ENCODE data around the gene RNPEPL1.

RNPEPL1 gene

GRCh38 chr2:240588006-240588655 lies 19.8 kb downstream of the RNPEPL1 start:
- H3K27ac ChIP-seq (ENCODE audit: low read depth, low read length): no peak overlapping the region
- H3K36me3 ChIP-seq (ENCODE audit: control insufficient read depth, insufficient read depth, low read length): peaks cover 34% of the 10 kb centered on the region
- no peaks in the 10 kb centered on the region for H3K9me3 ChIP-seq (ENCODE audit: control insufficient read depth, insufficient read depth, low read depth, low read length)
- peaks cover 18% of the 10 kb centered on the region for H3K4me1 ChIP-seq (ENCODE audit: control insufficient read depth, insufficient read depth, low read length)
- H3K27me3 ChIP-seq (ENCODE audit: control insufficient read depth, insufficient read depth, low read length): no peaks in the 10 kb centered on the region
- H3K9ac ChIP-seq (ENCODE audit: low read length): no peak overlapping the region
- peak overlapping the region; percentile 78 for H3K4me3 ChIP-seq (ENCODE audit: low read depth, low read length)

DNA sequence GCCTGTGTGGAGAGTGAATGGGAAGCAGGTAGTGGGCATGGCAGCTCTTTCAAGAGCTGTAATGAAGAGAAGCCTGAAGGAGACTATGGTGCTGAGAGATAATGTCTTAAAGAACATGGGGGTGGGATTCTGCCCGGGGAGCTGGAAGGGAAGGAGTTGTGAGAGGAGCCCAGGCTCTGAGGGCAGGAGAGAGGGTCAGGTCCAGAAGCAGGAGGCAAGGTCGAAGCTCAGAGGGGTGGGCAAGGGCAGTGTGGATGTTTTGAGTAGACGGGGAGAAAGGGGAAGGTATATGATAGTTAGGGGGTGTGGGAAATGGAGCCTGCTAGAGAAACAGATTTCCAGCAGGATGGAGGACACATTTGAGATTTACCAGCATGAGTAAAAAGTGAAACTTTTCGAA lies 20.4 kb downstream of the RNPEPL1 start:
- Histone ChIP-seq H3K4me1 (ENCODE audit: control insufficient read depth, insufficient read depth, low read length) (peaks cover 18% of the 10 kb centered on the region), H3K36me3 (ENCODE audit: control insufficient read depth, insufficient read depth, low read length) (peaks cover 39% of the 10 kb centered on the region), H3K27ac (ENCODE audit: low read depth, low read length) (no peak overlapping the region), H3K9ac (ENCODE audit: low read length) (no peak overlapping the region), H3K4me3 (ENCODE audit: low read depth, low read length) (no peak overlapping the region), H3K27me3 (ENCODE audit: control insufficient read depth, insufficient read depth, low read length) (no peaks in the 10 kb centered on the region), H3K9me3 (ENCODE audit: control insufficient read depth, insufficient read depth, low read depth, low read length) (no peaks in the 10 kb centered on the region)

- Histone ChIP-seq H3K4me3 (ENCODE audit: low read depth, low read length) (no peak overlapping the region), H3K4me1 (ENCODE audit: control insufficient read depth, insufficient read depth, low read length) (peaks cover 18% of the 10 kb centered on the region), H3K36me3 (ENCODE audit: control insufficient read depth, insufficient read depth, low read length) (peaks cover 41% of the 10 kb centered on the region), H3K27ac (ENCODE audit: low read depth, low read length) (no peak overlapping the region), H3K9ac (ENCODE audit: low read length) (no peak overlapping the region), H3K9me3 (ENCODE audit: control insufficient read depth, insufficient read depth, low read depth, low read length) (no peaks in the 10 kb centered on the region), H3K27me3 (ENCODE audit: control insufficient read depth, insufficient read depth, low read length) (no peaks in the 10 kb centered on the region)
Measured at GRCh38 chr2:240589375-240589774, 21.1 kb downstream of the RNPEPL1 start.

DNA sequence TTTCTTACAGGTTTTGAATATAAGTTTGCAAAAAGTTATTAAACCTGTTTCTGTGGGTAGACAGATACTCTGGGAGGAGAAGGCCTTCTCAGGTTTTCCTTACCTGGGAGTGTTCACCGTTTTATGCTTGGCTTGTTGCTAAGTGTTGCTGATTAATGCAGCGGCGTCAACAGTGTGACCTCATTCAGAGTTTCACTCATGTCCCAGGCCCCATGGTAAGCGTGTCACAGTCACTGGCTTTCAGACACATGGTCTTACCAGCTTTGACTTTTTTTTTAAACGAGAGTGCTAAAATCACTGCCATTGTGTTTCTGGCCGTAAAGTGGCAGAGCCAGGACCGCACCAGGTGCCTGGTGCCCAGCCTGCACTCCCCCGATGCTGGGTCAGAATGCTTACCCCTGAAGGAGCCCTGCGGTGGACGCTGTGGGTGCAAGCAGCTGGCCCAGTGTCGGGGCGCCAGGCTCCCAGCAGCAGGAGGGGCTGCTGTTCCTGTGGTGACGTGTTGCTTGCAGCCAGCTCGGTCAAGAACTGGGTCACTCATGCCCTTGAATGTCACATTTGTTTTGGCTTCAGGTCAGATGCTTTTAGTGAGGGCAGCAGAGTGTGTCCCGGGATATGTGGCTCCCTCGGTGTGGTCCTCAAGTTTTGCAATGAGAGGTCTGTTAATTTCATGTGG lies 21.7 kb downstream of the RNPEPL1 start:
- Histone ChIP-seq H3K27ac (ENCODE audit: low read depth, low read length) (no peak overlapping the region), H3K4me3 (ENCODE audit: low read depth, low read length) (no peak overlapping the region), H3K36me3 (ENCODE audit: control insufficient read depth, insufficient read depth, low read length) (peaks cover 41% of the 10 kb centered on the region), H3K9me3 (ENCODE audit: control insufficient read depth, insufficient read depth, low read depth, low read length) (no peaks in the 10 kb centered on the region), H3K4me1 (ENCODE audit: control insufficient read depth, insufficient read depth, low read length) (peaks cover 13% of the 10 kb centered on the region), H3K9ac (ENCODE audit: low read length) (no peak overlapping the region), H3K27me3 (ENCODE audit: control insufficient read depth, insufficient read depth, low read length) (no peaks in the 10 kb centered on the region)

- Histone ChIP-seq H3K36me3 (ENCODE audit: control insufficient read depth, insufficient read depth, low read length) (peaks cover 41% of the 10 kb centered on the region), H3K9me3 (ENCODE audit: control insufficient read depth, insufficient read depth, low read depth, low read length) (no peaks in the 10 kb centered on the region), H3K4me3 (ENCODE audit: low read depth, low read length) (no peak overlapping the region), H3K27me3 (ENCODE audit: control insufficient read depth, insufficient read depth, low read length) (no peaks in the 10 kb centered on the region), H3K27ac (ENCODE audit: low read depth, low read length) (no peak overlapping the region), H3K4me1 (ENCODE audit: control insufficient read depth, insufficient read depth, low read length) (peaks cover 9% of the 10 kb centered on the region), H3K9ac (ENCODE audit: low read length) (no peak overlapping the region)
Measured at GRCh38 chr2:240590681-240591111, 22.4 kb downstream of the RNPEPL1 start.

DNA sequence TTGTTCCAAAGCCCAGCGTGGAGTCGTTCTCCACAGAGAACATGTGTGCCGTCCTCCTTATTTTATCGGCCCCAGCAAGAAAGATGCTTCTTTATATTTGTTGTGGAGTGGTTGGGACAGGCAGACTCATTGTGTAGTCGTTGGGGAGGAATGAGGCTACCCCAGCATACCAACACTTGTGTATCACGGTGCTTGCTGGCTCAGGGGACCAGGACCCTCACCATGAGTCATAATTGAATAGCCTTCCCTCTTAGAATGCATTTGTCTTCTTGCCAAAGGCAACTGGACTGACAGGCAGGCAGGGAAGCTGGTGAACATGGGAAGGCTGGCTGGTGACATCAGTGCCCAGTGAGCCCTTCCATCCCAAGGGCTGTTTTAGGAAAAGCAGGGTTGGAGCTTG lies 22.9 kb downstream of the RNPEPL1 start:
- H3K4me3 ChIP-seq (ENCODE audit: low read depth, low read length): no peak overlapping the region
- H3K27me3 ChIP-seq (ENCODE audit: control insufficient read depth, insufficient read depth, low read length): no peaks in the 10 kb centered on the region
- H3K27ac ChIP-seq (ENCODE audit: low read depth, low read length): no peak overlapping the region
- peaks cover 46% of the 10 kb centered on the region for H3K36me3 ChIP-seq (ENCODE audit: control insufficient read depth, insufficient read depth, low read length)
- no peaks in the 10 kb centered on the region for H3K9me3 ChIP-seq (ENCODE audit: control insufficient read depth, insufficient read depth, low read depth, low read length)
- no peak overlapping the region for H3K9ac ChIP-seq (ENCODE audit: low read length)
- H3K4me1 ChIP-seq (ENCODE audit: control insufficient read depth, insufficient read depth, low read length): peaks cover 9% of the 10 kb centered on the region

DNA sequence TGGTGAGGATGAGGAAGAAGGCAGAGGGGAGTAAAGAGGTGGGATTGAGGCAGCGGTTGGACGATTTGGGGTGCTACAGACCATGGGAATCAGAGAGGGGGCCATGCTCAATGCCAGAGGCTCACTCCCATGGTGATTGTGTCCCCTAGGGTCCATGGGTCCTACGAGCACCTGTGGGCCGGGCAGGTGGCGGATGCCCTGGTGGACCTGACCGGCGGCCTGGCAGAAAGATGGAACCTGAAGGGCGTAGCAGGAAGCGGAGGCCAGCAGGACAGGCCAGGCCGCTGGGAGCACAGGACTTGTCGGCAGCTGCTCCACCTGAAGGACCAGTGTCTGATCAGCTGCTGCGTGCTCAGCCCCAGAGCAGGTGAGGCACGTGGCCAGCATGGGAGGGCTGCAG lies 23.5 kb downstream of the RNPEPL1 start:
- Histone ChIP-seq H3K36me3 (ENCODE audit: control insufficient read depth, insufficient read depth, low read length) (peaks cover 50% of the 10 kb centered on the region), H3K9ac (ENCODE audit: low read length) (no peak overlapping the region), H3K4me1 (ENCODE audit: control insufficient read depth, insufficient read depth, low read length) (peaks cover 9% of the 10 kb centered on the region), H3K9me3 (ENCODE audit: control insufficient read depth, insufficient read depth, low read depth, low read length) (no peaks in the 10 kb centered on the region), H3K27me3 (ENCODE audit: control insufficient read depth, insufficient read depth, low read length) (no peaks in the 10 kb centered on the region), H3K27ac (ENCODE audit: low read depth, low read length) (no peak overlapping the region), H3K4me3 (ENCODE audit: low read depth, low read length) (no peak overlapping the region)

DNA sequence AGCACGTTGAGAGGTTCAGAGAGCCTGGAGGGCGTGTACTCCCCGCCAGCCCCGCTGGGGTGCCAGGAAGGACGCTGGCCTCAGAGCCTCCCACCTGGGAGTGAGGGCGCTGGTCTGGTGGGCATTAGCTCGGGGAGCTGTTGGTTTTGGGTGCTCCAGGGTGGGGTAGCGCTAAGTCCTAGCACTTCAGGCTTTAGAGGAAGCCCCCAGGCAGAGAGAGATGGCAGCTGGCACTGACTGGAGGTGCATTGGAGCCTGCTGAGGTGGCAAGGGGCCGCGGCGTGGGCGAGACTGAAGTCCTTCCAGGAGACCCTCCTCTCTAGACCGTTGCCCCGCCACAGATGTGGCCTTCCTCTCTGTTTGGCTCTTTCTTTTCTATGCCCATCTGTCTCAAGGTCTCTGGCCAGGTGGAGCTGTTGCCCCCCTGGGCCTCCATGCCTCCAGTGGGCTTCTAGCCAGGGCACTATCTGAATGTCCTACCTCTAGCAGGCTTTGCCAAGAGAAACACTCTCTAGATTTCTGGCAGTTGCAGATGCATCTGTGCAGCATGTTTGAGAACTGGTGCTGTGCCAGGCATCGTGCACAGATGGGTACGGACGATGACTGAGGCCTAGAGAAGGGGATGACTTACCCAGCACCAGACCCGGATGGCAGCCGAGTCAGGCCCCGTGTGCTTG lies 24.9 kb downstream of the RNPEPL1 start:
- Histone ChIP-seq H3K36me3 (ENCODE audit: control insufficient read depth, insufficient read depth, low read length) (peaks cover 63% of the 10 kb centered on the region), H3K9ac (ENCODE audit: low read length) (no peak overlapping the region), H3K27me3 (ENCODE audit: control insufficient read depth, insufficient read depth, low read length) (no peaks in the 10 kb centered on the region), H3K4me1 (ENCODE audit: control insufficient read depth, insufficient read depth, low read length) (no peaks in the 10 kb centered on the region), H3K9me3 (ENCODE audit: control insufficient read depth, insufficient read depth, low read depth, low read length) (no peaks in the 10 kb centered on the region), H3K4me3 (ENCODE audit: low read depth, low read length) (no peak overlapping the region), H3K27ac (ENCODE audit: low read depth, low read length) (no peak overlapping the region)

DNA sequence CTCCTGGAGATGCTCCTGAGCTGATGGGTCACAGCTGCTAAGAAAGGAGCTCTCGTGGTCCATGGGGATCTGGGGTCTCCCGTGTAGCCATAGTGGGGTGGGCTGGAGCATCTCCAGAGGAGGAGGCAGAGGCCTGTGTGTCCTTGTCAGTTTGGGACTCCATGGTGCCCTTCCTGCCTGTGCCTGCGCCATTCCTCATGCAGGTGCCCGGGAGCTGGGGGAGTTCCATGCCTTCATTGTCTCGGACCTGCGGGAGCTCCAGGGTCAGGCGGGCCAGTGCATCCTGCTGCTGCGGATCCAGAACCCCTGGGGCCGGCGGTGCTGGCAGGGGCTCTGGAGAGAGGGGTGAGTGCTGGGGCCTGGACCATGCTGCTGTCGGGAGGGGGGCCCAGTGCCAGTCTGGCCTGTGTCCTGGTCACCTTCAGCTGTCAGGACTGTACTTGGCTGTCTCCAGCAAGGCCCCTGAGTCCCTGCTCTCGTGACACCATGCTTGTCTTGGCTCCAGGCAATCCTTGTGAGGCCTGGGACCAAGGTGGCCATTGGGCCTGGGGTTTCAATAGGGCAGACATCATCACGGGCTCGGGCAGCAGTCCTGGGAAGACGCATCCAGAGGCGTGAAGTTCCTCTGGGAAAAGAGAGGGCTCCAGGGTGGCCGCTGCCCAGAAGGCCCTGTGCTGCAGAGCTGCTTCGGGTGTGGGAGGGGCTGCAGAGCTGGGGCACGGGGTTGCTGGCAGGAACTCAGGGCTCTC lies 25.6 kb downstream of the RNPEPL1 start:
- H3K27me3 ChIP-seq (ENCODE audit: control insufficient read depth, insufficient read depth, low read length): no peaks in the 10 kb centered on the region
- no peaks in the 10 kb centered on the region for H3K9me3 ChIP-seq (ENCODE audit: control insufficient read depth, insufficient read depth, low read depth, low read length)
- H3K36me3 ChIP-seq (ENCODE audit: control insufficient read depth, insufficient read depth, low read length): peaks cover 68% of the 10 kb centered on the region
- H3K9ac ChIP-seq (ENCODE audit: low read length): no peak overlapping the region
- H3K27ac ChIP-seq (ENCODE audit: low read depth, low read length): no peak overlapping the region
- no peak overlapping the region for H3K4me3 ChIP-seq (ENCODE audit: low read depth, low read length)
- no peaks in the 10 kb centered on the region for H3K4me1 ChIP-seq (ENCODE audit: control insufficient read depth, insufficient read depth, low read length)

GRCh38 chr2:240594511-240595380 lies 26.5 kb downstream of the RNPEPL1 start:
- no peak overlapping the region for H3K9ac ChIP-seq (ENCODE audit: low read length)
- H3K4me1 ChIP-seq (ENCODE audit: control insufficient read depth, insufficient read depth, low read length): no peaks in the 10 kb centered on the region
- H3K27ac ChIP-seq (ENCODE audit: low read depth, low read length): no peak overlapping the region
- no peaks in the 10 kb centered on the region for H3K9me3 ChIP-seq (ENCODE audit: control insufficient read depth, insufficient read depth, low read depth, low read length)
- H3K27me3 ChIP-seq (ENCODE audit: control insufficient read depth, insufficient read depth, low read length): no peaks in the 10 kb centered on the region
- H3K36me3 ChIP-seq (ENCODE audit: control insufficient read depth, insufficient read depth, low read length): peaks cover 71% of the 10 kb centered on the region
- no peak overlapping the region for H3K4me3 ChIP-seq (ENCODE audit: low read depth, low read length)
